ENCODE measurements around the gene AWAT1. TPM values are rescaled to one million over a fixed set of nuclear protein-coding genes. Genes with fewer than 3 reads are reported as not detected.

AWAT1 gene
- total RNA-seq (2022; extraction: Qiagen RNA extraction; ENCODE audit: low read depth), result not detected in 5 replicates

GRCh38 chrX:70234355-70234754 is at the start of gene AWAT1:
Gene AWAT1, plus strand, starts transcription at chrX:70234655. Its CDS starts 41 bp downstream, at chrX:70234696.

GRCh38 chrX:70260104-70260503 is 25.6 kb downstream of the AWAT1 start, which contains the start of gene P2RY4:
Gene P2RY4, minus strand, starts transcription at chrX:70260204. Its CDS starts 580 bp downstream, at chrX:70259624.

GRCh38 chrX:70268034-70268433 is 33.6 kb downstream of the AWAT1 start, which contains the start of gene ARR3:
Gene ARR3, plus strand, starts transcription at chrX:70268334. Its CDS starts 1,052 bp downstream, at chrX:70269386.

GRCh38 chrX:70281951-70282350 is 47.5 kb downstream of the AWAT1 start, which contains the start of gene RAB41:
Gene RAB41, plus strand, starts transcription at chrX:70282172. Its CDS starts 46 bp downstream, at chrX:70282218.

Other genes starting within 250 kb of the AWAT1 start
- not detected in 5 replicates for gene AWAT2, start 184.7 kb upstream of the AWAT1 start, total RNA-seq (2022; extraction: Qiagen RNA extraction; ENCODE audit: low read depth)
- not detected in 5 replicates for gene OTUD6A, start 172.2 kb upstream of the AWAT1 start, total RNA-seq (2022; extraction: Qiagen RNA extraction; ENCODE audit: low read depth)
- 58.4 to 70.3 TPM (median 66.8 TPM) in 5 replicates for gene IGBP1, start 101.2 kb upstream of the AWAT1 start, total RNA-seq (2022; extraction: Qiagen RNA extraction; ENCODE audit: low read depth)
- not detected in 5 replicates for gene DGAT2L6, start 57.2 kb upstream of the AWAT1 start, total RNA-seq (2022; extraction: Qiagen RNA extraction; ENCODE audit: low read depth)
- 0.03 TPM in 1 of 5 replicates, not detected in the others for gene P2RY4, start 25.5 kb downstream of the AWAT1 start, total RNA-seq (2022; extraction: Qiagen RNA extraction; ENCODE audit: low read depth)
- not detected in 5 replicates for gene ARR3, start 33.7 kb downstream of the AWAT1 start, total RNA-seq (2022; extraction: Qiagen RNA extraction; ENCODE audit: low read depth)
- gene RAB41, start 47.5 kb downstream of the AWAT1 start, total RNA-seq (2022; extraction: Qiagen RNA extraction; ENCODE audit: low read depth), result not detected in 5 replicates
- 87.8 to 109 TPM (median 91.9 TPM) in 5 replicates for gene PDZD11, start 55.3 kb downstream of the AWAT1 start, total RNA-seq (2022; extraction: Qiagen RNA extraction; ENCODE audit: low read depth)
- 26.9 to 30.4 TPM (median 28.7 TPM) in 5 replicates for gene KIF4A, start 55.4 kb downstream of the AWAT1 start, total RNA-seq (2022; extraction: Qiagen RNA extraction; ENCODE audit: low read depth)
- 0.07 to 0.13 TPM (median 0.07 TPM) in 3 of 5 replicates, not detected in the others for gene GDPD2, start 188.7 kb downstream of the AWAT1 start, total RNA-seq (2022; extraction: Qiagen RNA extraction; ENCODE audit: low read depth)
- gene DLG3, start 210.2 kb downstream of the AWAT1 start, total RNA-seq (2022; extraction: Qiagen RNA extraction; ENCODE audit: low read depth), result 2.5 to 3.3 TPM (median 3.2 TPM) in 5 replicates

All from A549 treated with CpdA at 1 μM for 4 hours (cell line).